ENCODE measurements around the gene SS18L1.
A peak's percentile ranks its signal among the peaks of the same experiment; 100 is the strongest.

The SS18L1 gene

DNA sequence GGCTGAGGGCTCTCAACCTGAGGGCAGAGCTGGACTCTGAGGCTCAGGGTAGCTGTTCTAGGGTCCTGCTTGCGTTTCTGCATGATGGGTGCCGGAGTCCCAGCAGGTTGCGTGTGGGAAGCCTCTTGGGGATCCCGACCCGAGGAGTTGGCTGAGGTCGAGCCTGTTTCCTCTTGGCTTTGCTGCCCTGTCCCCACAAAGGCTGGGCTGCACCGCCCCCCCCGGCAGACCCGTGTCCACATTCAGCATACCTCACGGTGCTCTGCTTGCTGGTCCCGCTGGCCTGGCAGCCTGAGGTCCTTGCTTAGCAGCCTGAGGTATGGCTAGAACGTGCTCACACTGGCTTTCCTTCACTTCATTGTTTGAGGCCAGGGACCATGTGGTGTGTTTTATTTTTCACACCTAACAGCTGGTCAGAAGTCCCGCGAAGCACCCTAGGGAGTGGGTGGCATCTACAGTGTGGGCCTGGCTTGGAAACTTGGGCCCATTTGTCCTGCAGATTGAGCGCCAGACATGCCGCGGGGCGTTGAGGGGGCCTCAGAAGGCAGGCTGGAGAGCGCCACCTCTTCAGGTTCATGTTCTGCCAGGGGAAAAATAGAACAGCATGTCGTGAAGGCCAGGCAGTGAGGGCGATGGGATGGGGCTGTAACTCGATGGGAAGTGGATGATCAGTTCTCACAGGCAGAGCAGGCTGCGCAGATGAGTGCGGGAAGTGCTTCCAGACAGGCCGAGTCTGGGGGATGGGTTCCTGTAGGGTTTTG lies 11.8 kb upstream of the SS18L1 start:
- H3K27ac ChIP-seq, result peak overlapping the region; percentile 54; the same call in 1 of the 2 replicates
- ChIA-PET POLR2A (ENCODE audit: low non-redundant PET) (no interaction called here), CTCF (interaction anchor here (0.6 kb wide), 1 partner anchor 36 kb away, joined by 4 read pairs; no protein-coding TSS in a partner anchor)
- DNase-seq (ENCODE audit: low spot score), result no peak
- TF ChIP-seq, protein P1, sequence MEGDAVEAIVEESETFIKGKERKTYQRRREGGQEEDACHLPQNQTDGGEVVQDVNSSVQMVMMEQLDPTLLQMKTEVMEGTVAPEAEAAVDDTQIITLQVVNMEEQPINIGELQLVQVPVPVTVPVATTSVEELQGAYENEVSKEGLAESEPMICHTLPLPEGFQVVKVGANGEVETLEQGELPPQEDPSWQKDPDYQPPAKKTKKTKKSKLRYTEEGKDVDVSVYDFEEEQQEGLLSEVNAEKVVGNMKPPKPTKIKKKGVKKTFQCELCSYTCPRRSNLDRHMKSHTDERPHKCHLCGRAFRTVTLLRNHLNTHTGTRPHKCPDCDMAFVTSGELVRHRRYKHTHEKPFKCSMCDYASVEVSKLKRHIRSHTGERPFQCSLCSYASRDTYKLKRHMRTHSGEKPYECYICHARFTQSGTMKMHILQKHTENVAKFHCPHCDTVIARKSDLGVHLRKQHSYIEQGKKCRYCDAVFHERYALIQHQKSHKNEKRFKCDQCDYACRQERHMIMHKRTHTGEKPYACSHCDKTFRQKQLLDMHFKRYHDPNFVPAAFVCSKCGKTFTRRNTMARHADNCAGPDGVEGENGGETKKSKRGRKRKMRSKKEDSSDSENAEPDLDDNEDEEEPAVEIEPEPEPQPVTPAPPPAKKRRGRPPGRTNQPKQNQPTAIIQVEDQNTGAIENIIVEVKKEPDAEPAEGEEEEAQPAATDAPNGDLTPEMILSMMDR (conservative IDR thresholded peaks at IDR 0.05; ENCODE audit: low read depth), result no peak

DNA sequence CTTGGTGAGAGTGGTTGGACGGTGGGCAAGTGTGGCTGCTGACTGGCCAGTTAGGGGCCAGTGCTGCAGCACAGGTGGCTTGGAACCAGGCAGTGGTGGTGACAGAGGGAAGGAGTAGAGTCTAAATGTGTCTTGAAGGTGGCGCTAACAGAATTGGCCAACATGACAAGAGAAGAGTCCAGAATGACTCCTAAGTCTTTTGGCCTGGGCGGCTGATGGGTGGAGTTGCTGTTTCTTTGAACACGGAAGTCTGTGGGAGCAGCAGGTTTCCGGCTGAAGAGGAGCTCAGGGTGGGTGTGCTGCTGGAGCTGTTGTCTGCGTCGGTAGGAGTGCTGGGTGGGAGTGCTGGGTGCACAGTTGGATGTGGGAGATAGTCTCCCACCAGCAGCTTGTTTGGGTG lies 11.1 kb upstream of the SS18L1 start:
- ChIA-PET POLR2A (ENCODE audit: low non-redundant PET) (no interaction called here), CTCF (interaction anchor here (0.6 to 1.4 kb wide), 2 partner anchors 8 to 37 kb away, joined by 4 to 9 read pairs; no protein-coding TSS in a partner anchor)
- DNase-seq (ENCODE audit: low spot score), result no peak
- TF ChIP-seq, protein P1 (conservative IDR thresholded peaks at IDR 0.05; ENCODE audit: low read depth), result no peak
- H3K27ac ChIP-seq, result peak overlapping the region; percentile 54; the same call in 1 of the 2 replicates

DNA sequence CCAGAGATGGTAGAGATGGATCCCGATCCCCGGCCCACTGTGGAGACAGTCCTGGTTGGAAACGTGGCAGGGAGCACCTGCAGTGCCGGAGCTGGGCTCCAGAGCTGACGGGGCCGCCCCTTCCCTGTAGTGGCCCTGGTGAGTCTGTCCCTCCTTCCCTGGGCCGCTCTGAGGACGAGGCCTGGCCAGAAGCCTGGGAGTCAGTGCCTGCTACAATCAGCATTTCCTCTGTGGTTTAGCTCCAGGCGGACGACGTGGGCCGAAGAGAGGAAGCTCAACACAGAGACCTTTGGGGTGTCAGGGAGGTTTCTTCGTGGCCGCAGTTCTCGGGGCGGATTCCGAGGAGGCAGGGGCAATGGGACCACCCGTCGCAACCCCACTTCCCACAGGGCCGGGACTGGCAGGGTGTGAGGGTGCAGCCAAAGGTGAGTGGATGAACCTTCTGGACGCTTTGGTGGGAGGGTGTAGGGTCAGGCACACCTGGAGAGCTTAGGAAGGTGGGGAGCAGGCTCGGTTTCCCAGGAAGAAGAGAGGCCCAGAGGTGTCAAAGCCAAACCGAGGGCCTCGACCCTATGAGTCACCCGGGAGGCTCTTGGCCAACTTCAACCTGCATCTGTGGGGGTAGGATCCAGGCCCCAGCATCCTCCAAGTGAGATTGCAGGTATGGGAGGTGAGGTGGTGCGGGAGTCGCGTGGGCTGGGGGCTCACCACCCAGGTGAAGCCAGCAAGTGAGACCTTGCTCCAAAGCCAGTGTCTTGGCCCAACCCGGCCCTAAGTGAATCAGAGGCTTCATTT lies 10.3 kb upstream of the SS18L1 start:
- no peak for DNase-seq (ENCODE audit: low spot score)
- POLR2A ChIA-PET (ENCODE audit: low non-redundant PET), result no interaction called here
- TF ChIP-seq, protein P1 (conservative IDR thresholded peaks at IDR 0.05; ENCODE audit: low read depth), result no peak
- peak overlapping the region; percentile 54 for H3K27ac ChIP-seq
- CTCF ChIA-PET, result interaction anchor here (1.4 kb wide), 1 partner anchor 9 kb away, joined by 9 read pairs; no protein-coding TSS in a partner anchor

DNA sequence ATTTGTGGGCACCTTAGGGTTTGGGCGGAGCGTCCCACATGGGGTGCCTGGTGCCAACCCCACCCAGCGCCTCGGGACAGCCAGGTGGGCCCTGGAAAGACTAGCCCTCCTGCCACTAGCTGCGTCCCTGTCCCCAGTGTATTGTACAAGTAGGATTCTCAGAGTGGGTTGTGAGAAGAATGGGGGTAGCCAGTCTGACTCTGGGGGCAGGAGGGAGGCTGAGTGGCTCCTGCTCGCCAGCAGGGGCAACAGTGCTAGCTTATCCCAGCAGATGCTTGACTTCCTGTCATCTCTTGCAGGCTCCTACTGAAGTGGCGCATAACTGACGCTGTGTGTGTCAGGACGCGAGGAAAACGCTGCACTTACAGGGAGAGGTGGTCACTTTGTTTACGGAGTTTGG lies 9.7 kb upstream of the SS18L1 start:
- DNase-seq (ENCODE audit: low spot score), result no peak
- H3K27ac ChIP-seq, result peak overlapping the region; percentile 54
- ChIA-PET POLR2A (ENCODE audit: low non-redundant PET) (no interaction called here), CTCF (interaction anchor here (1.4 to 3.1 kb wide), 2 partner anchors 10 to 123 kb away, joined by 9 to 20 read pairs; no protein-coding TSS in a partner anchor)
- TF ChIP-seq, protein P1 (conservative IDR thresholded peaks at IDR 0.05; ENCODE audit: low read depth), result no peak

DNA sequence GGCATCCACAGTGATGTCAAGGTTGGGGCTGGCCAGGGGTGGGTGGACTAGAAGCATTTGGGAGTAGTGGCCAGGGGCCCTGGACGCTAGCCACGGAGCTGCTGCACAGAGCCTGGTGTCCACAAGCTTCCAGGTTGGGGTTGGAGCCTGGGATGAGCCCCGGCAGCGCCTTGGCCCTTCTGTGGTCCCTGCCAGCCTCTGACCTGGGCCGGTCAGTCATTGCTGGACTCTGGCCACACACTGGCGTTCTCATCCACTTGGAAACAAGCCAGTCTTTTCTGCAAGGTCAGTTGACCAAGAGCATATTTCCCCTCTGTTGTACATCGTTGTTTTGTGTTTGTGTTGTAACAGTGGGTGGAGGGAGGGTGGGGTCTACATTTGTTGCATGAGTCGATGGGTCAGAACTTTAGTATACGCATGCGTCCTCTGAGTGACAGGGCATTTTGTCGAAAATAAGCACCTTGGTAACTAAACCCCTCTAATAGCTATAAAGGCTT lies 8.8 kb upstream of the SS18L1 start:
- ChIA-PET POLR2A (ENCODE audit: low non-redundant PET) (interaction anchor here (0.6 to 1.3 kb wide), 2 partner anchors 13 to 151 kb away, joined by 3 to 4 read pairs; partner anchors contain the start of gene LSM14B), CTCF (interaction anchor here (3.1 kb wide), 1 partner anchor 124 kb away, joined by 20 read pairs; no protein-coding TSS in a partner anchor)
- TF ChIP-seq, protein P1 (conservative IDR thresholded peaks at IDR 0.05; ENCODE audit: low read depth), result no peak
- DNase-seq (ENCODE audit: low spot score), result no peak
- peak overlapping the region; percentile 55 for H3K27ac ChIP-seq

All from RWPE1 (cell line).